GM18502 (cell line): ENCODE measurements around the gene NRSN2.
A peak's percentile ranks its signal among the peaks of the same experiment; 100 is the strongest.
"Not testable (repeated sequence)": the region's sequence is repeated elsewhere in the genome, so short reads cannot be mapped to it uniquely, and the experiment has no call there.

Experiments
- ATAC-seq: cut with Tn5 transposase; IDR thresholded peaks from one replicate; pipeline ENCODE4 v1.9.1; 2021; ENCODE audit warnings: mild to moderate bottlenecking; ENCODE audit not compliant: unreplicated experiment, poor library complexity

NRSN2 gene

DNA sequence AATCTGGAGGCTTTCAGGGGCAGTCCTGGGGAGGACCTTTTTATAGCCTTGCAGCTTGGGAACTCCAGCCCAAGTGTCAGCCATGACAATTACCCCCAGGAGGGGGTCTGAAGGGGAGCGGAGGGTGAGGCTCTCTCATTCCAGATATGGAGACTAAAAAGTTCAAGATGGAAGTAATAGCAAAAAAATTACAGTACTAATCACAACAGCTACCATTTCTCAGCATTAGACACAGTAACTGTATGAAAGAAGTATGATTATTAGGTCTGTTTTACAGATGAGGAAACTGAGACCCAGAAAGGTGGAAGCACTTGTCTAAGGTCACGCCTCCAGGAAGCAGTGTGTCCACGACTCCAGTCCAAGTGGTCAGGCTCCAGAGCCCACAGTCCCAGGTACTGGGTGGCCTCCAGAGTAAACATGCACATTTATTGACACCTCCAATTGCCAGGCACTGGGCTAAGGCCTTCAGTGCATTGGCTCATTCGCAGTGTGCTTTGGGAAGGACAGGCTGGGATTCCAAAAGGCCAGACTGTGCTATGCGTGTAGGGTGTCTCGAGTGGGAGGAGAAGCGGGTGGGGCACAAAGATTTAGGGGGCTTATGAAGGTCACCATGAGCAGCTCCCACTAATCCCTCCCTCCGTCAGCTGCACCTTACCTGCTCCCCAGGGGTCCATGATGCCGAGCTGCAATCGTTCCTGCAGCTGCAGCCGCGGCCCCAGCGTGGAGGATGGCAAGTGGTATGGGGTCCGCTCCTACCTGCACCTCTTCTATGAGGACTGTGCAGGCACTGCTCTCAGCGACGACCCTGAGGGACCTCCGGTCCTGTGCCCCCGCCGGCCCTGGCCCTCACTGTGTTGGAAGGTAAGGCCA lies 2.3 kb downstream of the NRSN2 start:
- ATAC-seq, result no peak

DNA sequence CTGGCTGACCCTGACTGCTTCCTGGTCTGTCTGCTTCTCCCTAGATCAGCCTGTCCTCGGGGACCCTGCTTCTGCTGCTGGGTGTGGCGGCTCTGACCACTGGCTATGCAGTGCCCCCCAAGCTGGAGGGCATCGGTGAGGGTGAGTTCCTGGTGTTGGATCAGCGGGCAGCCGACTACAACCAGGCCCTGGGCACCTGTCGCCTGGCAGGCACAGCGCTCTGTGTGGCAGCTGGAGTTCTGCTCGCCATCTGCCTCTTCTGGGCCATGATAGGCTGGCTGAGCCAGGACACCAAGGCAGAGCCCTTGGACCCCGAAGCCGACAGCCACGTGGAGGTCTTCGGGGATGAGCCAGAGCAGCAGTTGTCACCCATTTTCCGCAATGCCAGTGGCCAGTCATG lies 6.3 kb downstream of the NRSN2 start:
- no peak for ATAC-seq

GRCh38 chr20:354298-354977 lies 7.5 kb downstream of the NRSN2 start:
- peak; percentile 87 for ATAC-seq

- ATAC-seq, result not testable (repeated sequence)
These were observed 9.2 kb downstream of the NRSN2 start for GRCh38 chr20:356154-356553.

- ATAC-seq, result no peak
These were observed 9.8 kb downstream of the NRSN2 start for GRCh38 chr20:356745-357144.

GRCh38 chr20:358891-359555 lies 12.1 kb downstream of the NRSN2 start:
- no peak for ATAC-seq

GRCh38 chr20:361561-361960 lies 14.7 kb downstream of the NRSN2 start:
- peak; percentile 54 for ATAC-seq

- no peak for ATAC-seq
These were observed 15.7 kb downstream of the NRSN2 start for GRCh38 chr20:362271-363254.

GRCh38 chr20:363319-364078 lies 16.6 kb downstream of the NRSN2 start:
- ATAC-seq, result no peak

DNA sequence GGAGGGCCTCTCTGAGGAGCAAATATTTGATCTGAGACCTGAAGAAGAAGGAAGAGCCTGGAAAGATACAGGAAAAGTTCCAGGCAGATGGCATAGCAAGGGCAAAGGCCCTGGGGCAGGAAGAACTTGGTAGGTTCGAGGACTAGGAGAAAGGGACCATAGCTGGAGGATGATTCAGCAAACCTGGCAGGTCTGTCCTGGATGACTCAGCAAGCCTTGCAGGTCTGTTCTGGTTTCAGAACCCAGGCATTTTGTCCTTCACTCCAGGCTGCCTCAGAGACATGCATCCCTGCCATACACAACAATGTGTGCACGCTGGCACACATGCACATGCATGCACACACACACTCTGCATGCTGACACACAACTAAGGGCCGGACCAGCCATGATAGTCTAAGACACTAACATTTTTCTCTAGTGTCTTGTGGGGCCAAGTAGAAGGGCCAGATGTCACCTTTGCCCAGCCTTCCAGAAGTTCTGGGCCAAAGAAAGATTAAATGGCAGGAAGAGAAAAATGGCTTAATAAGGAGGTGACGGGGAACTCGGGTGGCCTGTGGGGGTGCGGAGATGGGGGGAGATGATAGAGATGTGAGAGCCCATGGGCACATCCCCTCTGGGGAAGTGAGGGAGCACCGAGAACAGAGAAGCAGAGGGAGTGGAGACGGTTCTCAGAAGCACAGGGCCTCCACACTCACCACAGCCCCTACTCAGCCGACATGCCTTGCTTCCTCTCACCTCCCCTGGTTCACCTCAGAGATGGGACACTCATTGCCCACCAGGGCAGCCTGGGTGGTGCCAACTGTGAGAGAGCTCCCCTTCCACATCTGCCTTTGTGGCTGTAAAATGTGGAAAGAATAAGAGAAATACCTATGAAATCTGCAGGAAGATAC lies 18.2 kb downstream of the NRSN2 start:
- ATAC-seq, result no peak

DNA sequence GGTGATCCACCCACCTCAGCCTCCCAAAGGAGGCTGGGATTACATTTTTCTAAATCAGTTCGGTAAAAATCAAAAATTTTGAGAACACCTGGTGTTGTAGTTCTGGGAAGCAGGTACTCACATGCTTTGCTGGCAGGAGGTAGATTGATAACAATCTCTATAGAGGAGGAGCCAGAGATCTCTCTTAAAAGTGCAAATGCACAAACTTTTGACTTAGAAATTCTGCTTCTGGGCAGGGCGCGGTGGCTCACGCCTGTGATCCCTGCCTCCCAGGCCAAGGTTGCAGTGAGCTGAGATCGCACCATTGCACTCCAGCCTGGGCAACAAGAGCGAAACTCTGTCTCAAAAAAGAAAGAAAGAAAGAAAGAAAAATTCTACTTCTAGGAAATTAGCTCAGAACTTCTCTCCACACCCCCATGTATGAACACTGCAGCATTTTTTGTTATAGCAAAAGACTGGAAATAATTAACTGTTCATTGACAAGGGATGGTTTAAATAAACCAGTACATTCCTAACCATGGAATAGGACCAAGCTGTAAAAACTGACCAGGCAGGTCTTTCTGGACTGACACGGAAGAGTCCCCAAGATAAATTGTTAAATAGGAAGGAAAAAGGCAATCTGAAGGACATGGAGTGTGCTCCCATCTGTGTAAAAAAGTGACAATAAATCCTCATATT lies 19.3 kb downstream of the NRSN2 start:
- no peak for ATAC-seq

- ATAC-seq, result no peak
These were observed 20.0 kb downstream of the NRSN2 start for GRCh38 chr20:366719-367485.

- ATAC-seq, result no peak
These were observed 20.6 kb downstream of the NRSN2 start for GRCh38 chr20:367486-367887.

- no peak for ATAC-seq
These were observed 22.0 kb downstream of the NRSN2 start for GRCh38 chr20:368915-369314.

DNA sequence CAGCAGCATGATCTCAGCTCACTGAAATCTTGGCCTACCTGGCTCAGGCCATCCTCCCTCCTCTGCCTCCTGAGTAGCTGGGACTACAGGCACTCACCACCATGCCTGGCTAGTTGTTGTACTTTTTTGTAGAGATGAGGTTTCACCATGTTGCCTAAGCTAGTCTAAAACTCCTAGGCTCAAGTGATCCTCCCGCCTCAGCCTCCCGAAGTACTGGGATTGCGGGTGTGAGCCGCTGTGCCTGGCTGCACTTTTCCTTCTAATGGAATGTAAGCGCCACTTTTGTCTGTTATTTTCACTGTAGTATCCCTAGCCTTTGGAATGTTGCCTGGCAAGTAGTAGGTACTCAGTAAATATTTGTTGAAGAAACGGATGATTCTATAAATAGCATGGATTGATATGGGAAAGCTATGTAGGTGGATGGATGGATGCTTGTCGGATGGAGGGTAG lies 23.3 kb downstream of the NRSN2 start:
- no peak for ATAC-seq

GRCh38 chr20:370977-371754 lies 24.3 kb downstream of the NRSN2 start:
- ATAC-seq, result no peak
